Middle frontal gyrus (tissue), 1 donor: ENCODE measurements around the gene TMC7.

Experiments used
- DNase-seq: peaks from one replicate; pipeline ENCODE4 v3.0.0-alpha.2; 2015; ENCODE audit warnings: low spot score; ENCODE audit errors: extremely low spot score

Gene TMC7

GRCh38 chr16:19086322-19087199 lies 102.8 kb downstream of the TMC7 start:
- peak; percentile 67 for DNase-seq

DNA sequence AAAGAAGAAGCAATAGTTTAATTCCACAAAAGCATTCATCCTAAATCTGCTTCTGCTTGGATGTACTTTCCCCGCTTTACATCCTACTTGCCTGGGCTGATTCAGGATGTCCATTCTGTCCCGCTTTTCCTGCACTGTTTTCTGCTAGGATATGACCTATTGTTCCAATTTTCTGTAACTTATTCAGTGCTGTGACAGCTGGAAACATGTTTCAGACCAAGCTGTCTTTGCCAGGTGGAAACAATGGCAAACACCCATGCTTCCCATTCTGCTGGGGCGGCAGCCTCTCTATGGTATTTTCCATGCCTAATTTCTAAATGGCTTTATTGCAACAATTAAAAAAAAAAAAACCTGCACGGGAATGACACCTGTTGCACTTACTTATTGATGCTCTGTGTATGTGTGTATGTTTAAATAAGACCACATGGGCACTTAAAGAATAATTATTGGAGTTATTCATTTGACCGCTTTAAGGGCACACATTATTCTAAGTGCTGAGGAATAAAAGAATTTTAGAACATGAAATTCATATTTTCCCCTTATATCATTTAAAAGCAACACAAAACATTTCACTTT lies 104.7 kb downstream of the TMC7 start:
- DNase-seq: no peak

DNA sequence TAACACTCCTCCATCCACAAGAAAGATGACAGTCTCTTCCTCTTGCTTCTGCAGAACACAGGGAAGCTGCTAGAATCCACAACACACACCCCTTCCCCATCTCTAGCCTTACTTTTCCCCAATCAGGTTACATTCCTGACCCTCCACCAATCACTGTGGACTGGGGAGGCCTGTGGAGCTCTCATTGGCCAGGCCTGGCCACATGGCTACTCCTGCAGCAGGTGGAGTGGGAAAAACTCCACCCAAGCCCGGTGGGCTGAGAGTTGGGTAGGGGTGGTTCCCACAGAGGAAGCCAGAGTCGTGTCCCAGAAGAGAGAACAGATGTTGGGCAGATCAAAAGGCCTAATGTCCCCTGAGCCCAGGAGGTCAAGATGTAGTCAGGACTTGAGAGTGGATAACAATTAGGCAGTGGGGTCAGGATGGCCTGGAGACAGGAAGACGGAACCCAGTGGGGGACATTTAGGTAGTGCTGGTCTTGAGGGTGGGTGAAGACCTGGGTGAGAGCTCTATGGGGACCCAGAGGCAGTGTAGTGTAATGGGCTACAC lies 105.7 kb downstream of the TMC7 start:
- DNase-seq: no peak

DNA sequence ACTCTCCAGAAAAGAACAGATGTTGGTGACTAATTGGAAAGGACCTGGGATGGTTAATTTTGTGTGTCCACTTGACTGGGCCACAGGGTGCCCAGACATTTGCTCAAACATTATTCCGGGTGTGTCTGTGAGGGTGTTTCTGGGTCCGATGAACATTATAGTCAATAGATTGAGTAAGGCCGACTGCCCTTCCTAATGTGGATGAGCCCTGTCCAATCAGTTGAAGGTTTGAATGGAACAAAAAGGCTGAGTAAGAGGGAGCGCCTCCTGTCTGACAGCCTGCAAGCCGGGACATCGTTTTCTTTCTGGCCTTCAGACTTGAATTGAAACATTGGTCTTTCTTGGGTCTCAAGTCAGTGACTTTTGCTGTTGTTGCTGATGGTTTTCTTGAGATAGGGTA lies 107.2 kb downstream of the TMC7 start:
- DNase-seq: no peak

GRCh38 chr16:19092653-19093410 lies 109.1 kb downstream of the TMC7 start:
- DNase-seq: no peak

DNA sequence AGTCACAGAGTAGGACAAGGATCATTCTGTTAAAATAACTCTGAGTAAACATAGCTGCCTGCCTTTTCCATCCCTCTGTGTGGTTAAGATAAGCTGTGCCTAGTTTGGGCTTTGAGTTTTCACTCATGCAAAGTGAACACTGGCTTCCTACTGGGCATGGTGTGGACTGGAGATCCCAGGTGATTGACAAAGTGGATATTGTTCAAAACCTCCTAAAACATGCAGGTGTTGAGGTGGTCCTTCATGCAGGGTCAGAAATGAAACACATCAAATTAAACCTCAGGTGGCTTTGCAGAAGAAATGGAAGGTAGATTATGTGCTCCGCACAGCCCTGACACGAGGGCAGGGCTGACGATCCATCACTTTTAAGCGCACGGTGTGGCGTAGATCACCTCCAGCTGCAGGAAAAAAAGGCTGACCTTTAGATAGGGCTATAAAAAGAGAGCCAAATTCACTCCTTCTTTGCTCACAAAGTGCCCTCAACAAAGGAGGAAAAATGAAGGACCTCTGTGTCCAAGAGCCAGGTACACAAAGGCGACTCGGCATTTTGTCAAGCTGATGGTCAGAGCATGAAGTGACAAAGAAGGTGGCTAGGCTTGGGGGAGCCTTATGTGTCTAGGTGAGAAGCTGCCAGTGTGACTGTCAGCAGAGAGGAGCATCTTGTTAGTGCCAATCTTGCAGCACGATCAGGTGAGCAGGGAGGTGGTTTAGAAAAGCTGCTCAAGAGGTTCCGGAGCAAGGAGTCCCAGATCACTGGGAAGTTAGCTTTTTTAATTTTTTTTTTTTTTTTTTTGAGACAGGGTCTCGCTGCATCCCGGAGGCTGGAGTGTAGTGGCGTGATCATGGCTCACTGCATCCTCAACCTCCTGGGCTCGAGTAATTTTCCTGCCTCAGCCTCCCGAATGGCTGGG lies 110.2 kb downstream of the TMC7 start:
- DNase-seq: no peak

GRCh38 chr16:19094542-19095365 lies 111.0 kb downstream of the TMC7 start:
- no peak for DNase-seq

DNA sequence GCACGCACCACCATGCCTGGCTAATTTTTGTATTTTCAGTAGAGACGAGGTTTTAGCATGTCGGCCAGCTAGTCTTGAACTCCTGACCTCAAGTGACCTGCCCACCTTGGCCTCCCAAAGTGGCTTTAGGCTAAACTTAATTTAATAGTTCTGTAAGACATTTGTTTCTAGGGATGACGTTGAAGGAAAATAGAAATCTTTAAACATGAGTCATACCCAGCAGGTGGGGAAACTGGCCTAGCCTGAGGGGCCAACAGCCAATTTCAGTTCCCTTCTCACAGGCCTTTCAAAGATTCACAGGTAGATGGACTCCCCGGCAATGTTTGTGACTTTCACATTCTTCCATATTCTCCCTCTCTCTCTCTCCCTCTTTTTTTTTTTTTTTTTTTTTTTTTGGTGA lies 111.9 kb downstream of the TMC7 start:
- DNase-seq: no peak

- DNase-seq: no peak
Measured at GRCh38 chr16:19098173-19098572, 114.4 kb downstream of the TMC7 start.

GRCh38 chr16:19102187-19102872 lies 118.6 kb downstream of the TMC7 start:
- DNase-seq: no peak

DNA sequence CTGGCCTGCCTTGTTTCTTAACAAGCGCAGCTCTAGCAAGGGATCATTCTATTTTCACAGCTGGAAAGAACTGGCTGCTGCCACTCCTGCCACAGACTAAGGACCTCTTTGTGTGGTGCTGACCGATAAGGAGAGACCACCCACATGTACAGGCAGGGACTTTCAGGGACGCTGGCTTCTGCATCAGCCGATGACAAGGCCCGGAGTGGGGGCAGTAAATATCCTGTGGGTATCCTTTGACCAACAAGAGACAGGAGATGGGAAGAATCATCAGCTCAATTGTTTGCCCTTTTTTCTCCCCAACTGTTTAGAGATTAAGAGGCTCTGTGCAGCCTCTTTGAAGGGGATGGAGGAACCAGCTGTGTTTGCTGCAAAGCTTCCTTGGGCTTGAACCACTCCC lies 120.9 kb downstream of the TMC7 start:
- DNase-seq: no peak

DNA sequence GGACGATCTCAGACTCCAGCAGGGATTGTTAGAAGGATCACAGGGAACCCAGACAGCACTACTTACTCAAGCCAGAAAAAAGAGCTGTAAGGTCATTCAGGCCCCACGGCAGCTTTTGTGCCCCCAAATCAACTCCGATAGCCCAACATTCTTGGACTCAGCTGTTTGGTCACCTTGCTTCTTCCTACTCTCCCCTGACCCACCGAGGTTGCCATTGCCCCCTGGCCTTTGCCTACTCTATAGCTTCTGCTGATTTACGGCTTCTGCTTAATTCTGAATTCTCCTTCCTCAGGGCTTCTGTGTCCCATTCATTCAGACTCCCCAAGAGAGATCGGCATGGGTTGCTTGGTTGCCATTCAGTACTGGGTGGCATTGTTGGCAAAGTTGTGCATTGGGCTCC lies 121.4 kb downstream of the TMC7 start:
- DNase-seq: no peak

DNA sequence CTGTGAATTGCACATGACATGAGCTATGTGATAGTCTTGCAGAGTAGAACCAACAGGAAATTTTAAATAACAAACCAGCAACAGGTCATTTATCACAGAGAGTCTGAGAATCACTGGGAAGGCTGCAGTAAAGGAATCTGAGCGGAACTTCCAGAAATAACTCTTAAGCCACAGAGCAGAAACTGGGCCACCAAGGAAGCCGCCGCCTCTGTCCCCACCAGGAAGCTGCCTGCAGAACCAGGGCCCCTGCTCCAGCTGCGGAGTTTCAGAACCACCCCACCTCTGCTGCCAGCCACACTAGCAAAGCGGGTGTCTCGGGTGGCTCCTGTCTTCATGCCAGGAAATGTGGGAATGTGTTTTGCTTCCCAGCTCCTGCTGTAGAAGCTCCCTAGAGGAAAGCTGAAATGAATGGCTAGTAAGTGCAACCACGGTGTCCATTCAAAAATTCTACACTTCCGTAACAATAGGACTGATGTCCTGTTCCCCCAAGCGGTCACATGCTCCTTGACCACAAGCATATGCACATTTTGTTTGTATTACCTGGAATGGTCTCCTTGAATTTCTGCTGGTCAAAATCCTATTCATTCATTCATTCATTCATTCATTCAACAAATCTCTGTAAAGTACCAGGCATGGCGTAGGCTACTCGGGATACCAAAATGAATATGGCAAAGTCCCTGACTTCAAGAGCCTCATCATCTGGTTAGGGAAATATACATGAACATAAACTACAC lies 122.3 kb downstream of the TMC7 start:
- DNase-seq: no peak

DNA sequence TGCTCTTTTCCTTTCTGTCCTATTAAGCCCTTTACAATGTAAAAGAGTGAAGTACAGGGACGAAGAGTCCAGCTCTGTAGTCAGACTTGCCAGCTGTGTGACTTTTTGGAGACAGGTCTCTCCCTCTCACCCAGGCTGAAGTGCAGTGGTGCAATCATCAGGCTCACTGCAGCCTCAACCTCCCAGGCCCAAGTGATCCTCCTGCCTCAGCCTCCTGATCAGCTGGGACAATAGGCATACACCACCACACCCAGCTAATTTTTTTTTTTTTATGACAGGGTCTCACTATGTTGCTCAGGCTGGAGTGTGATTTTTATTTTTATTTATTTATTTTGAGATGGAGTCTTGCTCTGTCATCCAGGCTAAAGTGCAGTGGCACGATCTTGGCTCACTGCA lies 122.9 kb downstream of the TMC7 start:
- DNase-seq: no peak

DNA sequence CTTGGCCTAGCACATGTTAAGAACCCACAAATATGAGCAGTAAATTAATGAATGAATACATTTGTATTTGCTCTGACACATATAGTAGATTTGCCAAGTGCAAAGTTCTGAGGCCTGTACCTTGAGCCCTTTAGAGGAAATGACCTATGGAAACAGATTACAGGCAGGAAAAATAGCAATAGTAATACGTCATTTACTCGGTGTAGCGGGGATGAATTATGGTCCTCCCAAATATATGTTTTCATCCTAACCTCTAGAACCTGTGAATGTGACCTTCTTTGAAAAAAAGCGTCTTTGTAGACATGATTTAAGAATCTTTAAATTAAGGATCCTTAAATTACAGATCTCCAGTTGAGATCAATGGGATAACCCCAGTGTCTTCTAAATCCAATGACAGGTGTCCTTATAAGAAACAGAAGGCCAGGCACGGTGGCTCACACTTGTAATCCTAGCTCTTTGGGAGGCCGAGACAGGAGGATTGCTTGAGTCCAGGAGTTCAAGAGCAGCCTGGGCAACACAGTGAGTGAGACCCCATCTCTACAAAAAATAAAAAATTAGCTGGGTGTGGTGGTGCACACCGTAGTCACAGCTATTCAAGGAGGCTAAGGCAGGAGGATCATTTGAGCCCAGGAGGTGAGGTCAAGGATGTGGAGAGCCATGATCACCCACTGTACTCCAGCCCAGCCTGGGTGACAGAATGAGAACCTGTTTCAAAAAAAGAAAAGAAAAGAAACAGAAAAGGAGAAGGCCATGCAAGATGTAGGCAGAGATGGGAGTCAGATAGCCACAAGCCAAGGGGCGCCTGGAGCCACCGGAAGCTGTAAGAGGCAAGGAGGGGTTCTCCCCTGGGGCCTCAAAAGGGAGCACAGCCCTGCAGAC lies 124.9 kb downstream of the TMC7 start:
- no peak for DNase-seq

DNA sequence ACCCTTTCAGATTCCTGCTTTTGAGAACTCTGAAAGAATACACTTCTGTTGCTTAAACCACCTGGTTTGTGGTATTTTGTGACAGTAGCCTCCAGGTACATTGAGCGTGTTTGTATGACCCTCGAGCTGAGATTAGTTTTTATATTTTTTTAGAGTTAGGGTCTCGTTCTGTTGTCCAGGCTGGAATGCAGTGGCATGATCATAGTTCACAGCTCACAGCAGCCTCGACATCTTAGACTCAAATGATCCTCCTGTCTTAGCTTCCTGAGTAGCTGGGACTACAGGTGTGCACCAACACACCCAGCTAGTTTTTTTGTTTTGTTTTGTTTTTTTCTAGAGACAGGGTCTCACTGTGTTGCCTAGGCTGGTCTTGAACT lies 125.5 kb downstream of the TMC7 start:
- no peak for DNase-seq

- DNase-seq: no peak
Measured at GRCh38 chr16:19110537-19111360, 127.0 kb downstream of the TMC7 start.
